Endothelial cell of umbilical vein (primary cell): ENCODE measurements around the gene MINK1.

Experiments used
- CTCF ChIP-seq, 2 donors: IDR thresholded peaks; 1 replicate in 1 of 2; 2 replicates in 1 of 2; pipeline ENCODE4 v1.5.1; 2011; ENCODE audit warnings: low read length in 2 of 2, mild to moderate bottlenecking in 2 of 2, moderate library complexity in 2 of 2, control low read depth in 1 of 2, inconsistent platforms in 1 of 2, low read depth in 1 of 2; ENCODE audit not compliant: insufficient read depth in 1 of 2; ENCODE audit errors: extremely low read depth in 1 of 2
- EZH2 ChIP-seq: IDR thresholded peaks from 2 replicates; pipeline ENCODE4 v1.6.1; 2012; ENCODE audit warnings: borderline replicate concordance, low read depth, mild to moderate bottlenecking, moderate library complexity, low read length, inconsistent platforms; ENCODE audit not compliant: severe bottlenecking
- MYC ChIP-seq: IDR thresholded peaks from one replicate; pipeline ENCODE4 v1.6.1; 2011; ENCODE audit warnings: mild to moderate bottlenecking, low read depth, low read length
- POLR2AphosphoS5 ChIP-seq: IDR thresholded peaks from 2 replicates; pipeline ENCODE4 v1.6.1; 2012; ENCODE audit warnings: low read depth, mild to moderate bottlenecking, control low read depth, low read length, moderate library complexity; ENCODE audit not compliant: insufficient read depth

GRCh38 chr17:4808378-4808767, 24.8 kb upstream of the MINK1 start:
- TF ChIP-seq CTCF (IDR thresholded peaks at IDR 0.05; ENCODE audit: extremely low read depth in 1 of 2, insufficient read depth in 1 of 2, low read depth in 1 of 2, low read length in 2 of 2), result no peak
- TF ChIP-seq MYC, result no peak
- TF ChIP-seq EZH2, result no peak
- TF ChIP-seq POLR2AphosphoS5, result no peak
